Neural cell (in vitro differentiated cells): ENCODE measurements around the gene PPARGC1A. TPM values are rescaled to one million over a fixed set of nuclear protein-coding genes. Genes with fewer than 3 reads are reported as not detected.

Experiments used
- H2AFZ ChIP-seq: fragments of 200-600, 300-800 bp; sonication (generic), shearing (Covaris generic); 2 replicates; pipeline ENCODE4 v1.6.0; 2014; ENCODE audit warnings: low read depth, mild to moderate bottlenecking, antibody characterized with exemption, low read length, moderate library complexity
- H3F3A ChIP-seq: fragments of 200-600 bp; shearing (Covaris generic); 2 replicates; pipeline ENCODE4 v1.6.1; 2016; ENCODE audit warnings: mild to moderate bottlenecking, moderate library complexity, mixed read lengths, antibody characterized with exemption, low read length; ENCODE audit not compliant: insufficient read depth, poor library complexity, severe bottlenecking
- H3K27ac ChIP-seq: fragments of 200-600, 300-800 bp; sonication (generic), shearing (Covaris generic); 2 replicates; pipeline ENCODE4 v1.5.1; 2014; ENCODE audit warnings: mild to moderate bottlenecking, low read length, moderate library complexity
- H3K27me3 ChIP-seq: fragments of 300-800, 200-600 bp; sonication (generic), shearing (Covaris generic); 2 replicates; pipeline ENCODE4 v1.6.0; 2014; ENCODE audit warnings: mild to moderate bottlenecking, low read depth, low read length, moderate library complexity; ENCODE audit not compliant: insufficient read depth
- H3K36me3 ChIP-seq: fragments of 300-800, 200-600 bp; sonication (generic), shearing (Covaris generic); 2 replicates; pipeline ENCODE4 v1.5.1; 2014; ENCODE audit warnings: mild to moderate bottlenecking, antibody characterized with exemption, low read length, moderate library complexity; ENCODE audit not compliant: insufficient read depth
- H3K4me2 ChIP-seq: fragments of 300-800, 200-600 bp; sonication (generic), shearing (Covaris generic); 2 replicates; pipeline ENCODE4 v1.6.0; 2014; ENCODE audit warnings: mild to moderate bottlenecking, low read length
- H3K4me3 ChIP-seq: fragments of 300-800, 200-600 bp; sonication (generic), shearing (Covaris generic); 2 replicates; pipeline ENCODE4 v1.5.1; 2014; ENCODE audit warnings: mild to moderate bottlenecking, low read length, moderate library complexity
- H3K79me2 ChIP-seq: fragments of 200-600 bp; shearing (Covaris generic); replicated peaks from 2 replicates; pipeline ENCODE4 v1.6.0; 2014; ENCODE audit warnings: mild to moderate bottlenecking, low read length, moderate library complexity; ENCODE audit not compliant: insufficient read depth
- H3K9ac ChIP-seq: fragments of 300-800, 200-600 bp; sonication (generic), shearing (Covaris generic); 2 replicates; pipeline ENCODE4 v1.6.1; 2016; ENCODE audit warnings: mild to moderate bottlenecking, low read length, mixed read lengths
- H3K9me2 ChIP-seq: fragments of 200-600 bp; shearing (Covaris generic); 2 replicates; pipeline ENCODE4 v1.6.1; 2016; ENCODE audit warnings: mild to moderate bottlenecking, low read length, mixed read lengths; ENCODE audit not compliant: insufficient read depth
- H3K9me3 ChIP-seq: fragments of 200-600, 300-800 bp; sonication (generic), shearing (Covaris generic); 2 replicates; pipeline ENCODE4 v1.6.1; 2016; ENCODE audit warnings: mild to moderate bottlenecking, mixed run types, low read length, moderate library complexity, mixed read lengths
- H4K20me1 ChIP-seq: fragments of 200-600 bp; shearing (Covaris generic); 2 replicates; pipeline ENCODE4 v1.6.1; 2016; ENCODE audit warnings: mild to moderate bottlenecking, mixed run types; ENCODE audit not compliant: insufficient read depth
- CTCF ChIP-seq: fragments of 450-650 bp; IDR thresholded peaks from 2 replicates; pipeline ENCODE4 v1.5.1; 2014; ENCODE audit warnings: antibody characterized with exemption, mild to moderate bottlenecking, moderate library complexity; ENCODE audit not compliant: poor library complexity, severe bottlenecking
- EP300 ChIP-seq: fragments of 450-650 bp; conservative IDR thresholded peaks from 2 replicates; pipeline ENCODE4 v1.6.1; 2014; ENCODE audit warnings: antibody characterized with exemption, mild to moderate bottlenecking, moderate library complexity; ENCODE audit not compliant: poor library complexity, severe bottlenecking
- EZH2 ChIP-seq: fragments of 200-600, 300-800 bp; shearing (Covaris generic), sonication (generic); IDR thresholded peaks from 2 replicates; pipeline ENCODE4 v1.6.1; 2014; ENCODE audit warnings: antibody characterized with exemption, low read length, borderline replicate concordance, mild to moderate bottlenecking; ENCODE audit not compliant: insufficient read depth, poor library complexity, severe bottlenecking
- MXI1 ChIP-seq: fragments of 450-650 bp; conservative IDR thresholded peaks from 2 replicates; pipeline ENCODE4 v1.6.1; 2014; ENCODE audit warnings: antibody characterized with exemption, mild to moderate bottlenecking; ENCODE audit not compliant: poor library complexity, severe bottlenecking
- POLR2AphosphoS5 ChIP-seq: IDR thresholded peaks from 2 replicates; pipeline ENCODE4 v1.6.1; 2012
- RAD21 ChIP-seq: fragments of 450-650 bp; conservative IDR thresholded peaks from 2 replicates; pipeline ENCODE4 v1.6.1; 2014; ENCODE audit warnings: antibody characterized with exemption, mild to moderate bottlenecking, moderate library complexity
- REST ChIP-seq: IDR thresholded peaks from 2 replicates; pipeline ENCODE4 v1.6.1; 2012; ENCODE audit warnings: borderline replicate concordance
- SMC3 ChIP-seq: fragments of 450-650 bp; conservative IDR thresholded peaks from 2 replicates; pipeline ENCODE4 v1.6.1; 2014; ENCODE audit warnings: antibody characterized with exemption, mild to moderate bottlenecking, moderate library complexity; ENCODE audit not compliant: poor library complexity
- TAF1 ChIP-seq: IDR thresholded peaks from 2 replicates; pipeline ENCODE4 v1.6.1; 2012; ENCODE audit warnings: low read depth
- polyA plus RNA-seq: library from polyadenylated mRNA; depleted of rRNA; stranded (reverse); fragments of >200 nt; gene quantifications from 2 replicates; pipeline ENCODE4 v1.2.3, GENCODE V29; 2014

The PPARGC1A gene
- polyA plus RNA-seq, 1 donor from 2014 or later = 7.2 TPM

- no peaks in the 10 kb centered on the region for H3K36me3 ChIP-seq
- H3K27me3 ChIP-seq = no peaks in the 10 kb centered on the region
- no peaks in the 10 kb centered on the region for H4K20me1 ChIP-seq
- no peaks in the 10 kb centered on the region for H3K9me2 ChIP-seq
- no peak overlapping the region for H3K27ac ChIP-seq
- no peak overlapping the region for H3K4me2 ChIP-seq
- no peaks in the 10 kb centered on the region for H3K9me3 ChIP-seq
- no peaks in the 10 kb centered on the region for H3K79me2 ChIP-seq
- no peak overlapping the region for H2AFZ ChIP-seq
- no peak overlapping the region for H3K9ac ChIP-seq
- peaks cover 3% of the 10 kb centered on the region for H3F3A ChIP-seq
- no peak for TF ChIP-seq SMC3
- no peak overlapping the region for H3K4me3 ChIP-seq
Measured at GRCh38 chr4:23769406-23769805, 120.4 kb downstream of the PPARGC1A start.

GRCh38 chr4:23768541-23768940 is 121.3 kb downstream of the PPARGC1A start:
- Histone ChIP-seq H3K9me3 (no peaks in the 10 kb centered on the region), H3K4me3 (no peak overlapping the region), H3K9me2 (no peaks in the 10 kb centered on the region), H3K27ac (no peak overlapping the region), H3F3A (peaks cover 3% of the 10 kb centered on the region), H3K27me3 (no peaks in the 10 kb centered on the region), H3K9ac (no peak overlapping the region), H4K20me1 (no peaks in the 10 kb centered on the region), H3K36me3 (no peaks in the 10 kb centered on the region), H3K4me2 (no peak overlapping the region), H3K79me2 (no peaks in the 10 kb centered on the region), H2AFZ (no peak overlapping the region)
- TF ChIP-seq SMC3 (no peak), EP300 (no peak), TAF1 (no peak), POLR2AphosphoS5 (no peak), REST (no peak), EZH2 (no peak), RAD21 (no peak), CTCF (no peak), MXI1 (no peak)

- Histone ChIP-seq H3K4me3 (no peak overlapping the region), H3K27ac (no peak overlapping the region), H3K9me2 (no peaks in the 10 kb centered on the region), H3K9me3 (no peaks in the 10 kb centered on the region), H3F3A (peaks cover 3% of the 10 kb centered on the region), H3K36me3 (no peaks in the 10 kb centered on the region), H2AFZ (no peak overlapping the region), H4K20me1 (no peaks in the 10 kb centered on the region), H3K9ac (no peak overlapping the region), H3K79me2 (no peaks in the 10 kb centered on the region), H3K27me3 (no peaks in the 10 kb centered on the region), H3K4me2 (no peak overlapping the region)
- TF ChIP-seq EP300 (no peak), MXI1 (no peak), CTCF (no peak), EZH2 (no peak), TAF1 (no peak), SMC3 (no peak), RAD21 (no peak), REST (no peak), POLR2AphosphoS5 (no peak)
Measured at GRCh38 chr4:23766344-23766743, 123.5 kb downstream of the PPARGC1A start.
